Kidney (tissue), 14 donors: ENCODE data around the gene TEX54. TPM values are rescaled to one million over a fixed set of nuclear protein-coding genes. Genes with fewer than 3 reads are reported as not detected.
"Not testable (repeated sequence)": the region's sequence is repeated elsewhere in the genome, so short reads cannot be mapped to it uniquely, and the experiment has no call there.

ENCODE experiments used
- DNase-seq, 5 donors: peaks; one replicate each; pipeline ENCODE4 v3.0.0-alpha.2; 2013 to 2020
- FAIRE-seq: peaks from 2 replicates; lab custom pipeline; 2012; peaks lifted over from hg19 to GRCh38; lab: Jason Lieb, UNC
- H3K27ac ChIP-seq, 2 donors: one replicate each; pipeline ENCODE4 v1.7.0; 2013; ENCODE audit warnings: low read depth in 2 of 2, low read length in 2 of 2, inconsistent platforms in 1 of 2
- H3K27me3 ChIP-seq: one replicate; pipeline ENCODE4 v1.7.1; 2013; ENCODE audit warnings: low read length, inconsistent platforms; ENCODE audit not compliant: control insufficient read depth, insufficient read depth
- H3K36me3 ChIP-seq, 3 donors: one replicate each; pipeline versions ENCODE4 v1.7.0 to v1.7.1; 2013; ENCODE audit warnings: low read length in 3 of 3, control low read depth in 1 of 3, inconsistent platforms in 1 of 3; ENCODE audit not compliant: insufficient read depth in 3 of 3, control insufficient read depth in 2 of 3
- H3K4me1 ChIP-seq, 3 donors: one replicate each; pipeline versions ENCODE4 v1.7.0 to v1.7.1; 2013; ENCODE audit warnings: low read length in 3 of 3, inconsistent platforms in 1 of 3, low read depth in 1 of 3; ENCODE audit not compliant: control insufficient read depth in 2 of 3, insufficient read depth in 2 of 3
- H3K4me3 ChIP-seq, 3 donors: one replicate each; pipeline versions ENCODE4 v1.7.0 to v1.8.1; 2013; ENCODE audit warnings: low read length in 3 of 3, control low read depth in 1 of 3, inconsistent platforms in 1 of 3
- H3K9ac ChIP-seq, 3 donors: one replicate each; pipeline versions ENCODE4 v1.7.0 to v1.7.1; 2013; ENCODE audit warnings: low read length in 3 of 3, control low read depth in 1 of 3, inconsistent platforms in 1 of 3
- H3K9me3 ChIP-seq, 3 donors: one replicate each; pipeline versions ENCODE4 v1.7.0 to v1.7.1; 2013; ENCODE audit warnings: low read length in 3 of 3, control low read depth in 1 of 3, inconsistent platforms in 1 of 3; ENCODE audit not compliant: control insufficient read depth in 2 of 3, insufficient read depth in 1 of 3
- intact Hi-C: fragments of 100-400 bp; cut with DNase I; formaldehyde crosslinking; loops from one replicate; pipeline ENCODE4 v1.11.1; 2022
- polyA plus RNA-seq: library from polyadenylated mRNA; stranded (reverse); fragments of 350-450 nt; fragmentation: Illumina TruSeq; extraction: RNeasy Lipid Tissue Mini Kit (QIAGEN cat#74804); gene quantifications from one replicate; pipeline ENCODE4 v1.2.3, GENCODE V29; 2014; ENCODE audit warnings: low read depth, low replicate concordance; ENCODE audit not compliant: insufficient read depth
- total RNA-seq: library from RNA; stranded (reverse); fragmentation: NEBNext Ultra II Directional; extraction: Animal tissue kit (Norgen Biotek cat#: 25700); gene quantifications from one replicate; pipeline ENCODE4 v1.2.1, GENCODE V29; 2021
- TF ChIP-seq, protein P1 (sequence below): IDR thresholded peaks from 3 replicates; pipeline ENCODE4 v1.5.1; 2012; ENCODE audit warnings: mild to moderate bottlenecking, moderate library complexity, borderline replicate concordance; ENCODE audit not compliant: insufficient read depth; ENCODE audit errors: extremely low read depth
- donor health status: control.
- donor health status: control.
- donor health status: control.
- donor health status: control.
- donor health status: control.
- donor health status: DM: yes; HTN: yes; CAD: no.
- donor health status: Normal renal cell carcinoma (clear cell type).

TEX54 gene
- total and polyA plus RNA-seq, 2 donors from 2014 or later = not detected

GRCh38 chr11:62841361-62842170 lies 8.9 kb upstream of the TEX54 start:
- TF ChIP-seq, protein P1, sequence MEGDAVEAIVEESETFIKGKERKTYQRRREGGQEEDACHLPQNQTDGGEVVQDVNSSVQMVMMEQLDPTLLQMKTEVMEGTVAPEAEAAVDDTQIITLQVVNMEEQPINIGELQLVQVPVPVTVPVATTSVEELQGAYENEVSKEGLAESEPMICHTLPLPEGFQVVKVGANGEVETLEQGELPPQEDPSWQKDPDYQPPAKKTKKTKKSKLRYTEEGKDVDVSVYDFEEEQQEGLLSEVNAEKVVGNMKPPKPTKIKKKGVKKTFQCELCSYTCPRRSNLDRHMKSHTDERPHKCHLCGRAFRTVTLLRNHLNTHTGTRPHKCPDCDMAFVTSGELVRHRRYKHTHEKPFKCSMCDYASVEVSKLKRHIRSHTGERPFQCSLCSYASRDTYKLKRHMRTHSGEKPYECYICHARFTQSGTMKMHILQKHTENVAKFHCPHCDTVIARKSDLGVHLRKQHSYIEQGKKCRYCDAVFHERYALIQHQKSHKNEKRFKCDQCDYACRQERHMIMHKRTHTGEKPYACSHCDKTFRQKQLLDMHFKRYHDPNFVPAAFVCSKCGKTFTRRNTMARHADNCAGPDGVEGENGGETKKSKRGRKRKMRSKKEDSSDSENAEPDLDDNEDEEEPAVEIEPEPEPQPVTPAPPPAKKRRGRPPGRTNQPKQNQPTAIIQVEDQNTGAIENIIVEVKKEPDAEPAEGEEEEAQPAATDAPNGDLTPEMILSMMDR = no peak
- Histone ChIP-seq H3K27ac (peak overlapping the region; percentile 97 to 99), H3K4me1 (peaks cover 0 to 11% (median 6%) of the 10 kb centered on the region in 3 donors), H3K9me3 (no peaks in the 10 kb centered on the region), H3K27me3 (no peaks in the 10 kb centered on the region), H3K4me3 (peak overlapping the region; percentile 64 to 87 (median 73)), H3K36me3 (no peaks in the 10 kb centered on the region), H3K9ac (peak overlapping the region; percentile 61 to 94 (median 89))
- intact Hi-C loops = no loop called here
- peak; percentile 90 to 98 (median 93) for DNase-seq
- peak; percentile 98 for FAIRE-seq

GRCh38 chr11:62840721-62841360 lies 8.2 kb upstream of the TEX54 start:
- peak overlapping the region; percentile 62 to 87 (median 85) for H3K4me3 ChIP-seq
- H3K4me1 ChIP-seq = peaks cover 0 to 11% (median 6%) of the 10 kb centered on the region in 3 donors
- DNase-seq = peak; percentile 70 to 92 (median 87)
- H3K9me3 ChIP-seq, intact Hi-C loops, H3K36me3 ChIP-seq, FAIRE-seq, H3K27me3 ChIP-seq: not testable (repeated sequence)
- peak overlapping the region; percentile 97 to 99 for H3K27ac ChIP-seq
- peak overlapping the region; percentile 77 to 98 (median 85) for H3K9ac ChIP-seq

DNA sequence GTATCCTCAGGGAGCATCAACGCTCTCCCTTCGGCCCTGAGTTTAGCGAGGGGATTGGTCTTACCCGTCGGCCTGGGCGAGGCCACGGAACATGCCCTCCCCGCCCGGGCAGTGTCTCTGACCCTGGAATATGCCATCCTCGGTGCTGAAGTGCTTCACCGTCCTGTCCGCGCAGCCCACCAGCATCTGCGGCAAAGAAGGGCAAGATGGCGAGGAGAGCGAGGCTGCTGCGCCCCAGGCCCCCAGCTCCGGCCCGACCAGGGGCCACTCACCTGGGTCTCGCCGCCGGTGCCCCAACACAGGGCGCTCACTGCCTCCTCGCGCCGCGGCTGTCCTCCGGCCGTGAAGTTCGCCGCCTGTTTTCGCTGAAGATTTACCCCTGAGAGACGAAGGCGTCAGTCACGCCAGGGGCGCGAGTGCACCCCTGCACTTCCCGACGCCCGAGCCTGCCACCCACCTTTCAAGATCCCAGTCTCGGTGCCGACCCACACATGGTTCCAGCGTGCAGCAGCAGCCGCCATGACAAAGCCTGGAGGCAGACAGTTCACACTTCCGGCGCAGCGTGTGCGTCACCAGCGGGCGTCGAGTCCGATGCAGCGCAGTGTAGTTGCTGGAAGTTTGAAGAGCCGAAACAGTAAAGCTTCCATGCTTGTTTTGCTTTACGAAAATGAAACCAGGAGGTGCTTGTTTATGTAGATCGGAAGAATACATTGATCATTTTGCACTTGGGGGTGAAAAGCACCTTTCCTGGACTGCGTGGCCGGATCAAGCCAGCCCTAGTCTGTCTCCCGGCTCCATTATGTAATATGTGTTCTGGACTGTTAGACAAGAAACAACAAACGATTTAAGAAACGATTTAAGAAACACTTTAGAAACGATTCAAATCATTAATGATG lies 6.7 kb upstream of the TEX54 start, which contains the start of gene WDR74:
TSS of gene WDR74 (minus strand) at position 541 of the 896 bp plus-strand sequence. CDS start at position 521, 20 bp downstream.
- no peak for FAIRE-seq
- Histone ChIP-seq H3K9me3 (no peaks in the 10 kb centered on the region), H3K4me3 (peak within 1 kb of the TSS; percentile 85 to 92 (median 87)), H3K27ac (peak within 1 kb of the TSS; percentile 97 to 99), H3K9ac (peak within 1 kb of the TSS; percentile 83 to 98 (median 96)), H3K4me1 (peaks cover 0 to 11% (median 6%) of the 10 kb centered on the region in 3 donors), H3K27me3 (no peaks in the 10 kb centered on the region), H3K36me3 (peaks cover 4 to 18% (median 6%) of the 10 kb centered on the region in 3 donors)
- intact Hi-C loops = no loop called here
- TF ChIP-seq, protein P1 = no peak
- DNase-seq = peak; percentile 95 to 98 (median 98)
